Endothelial cell of umbilical vein (primary cell): ENCODE results near the gene CA11.

ENCODE experiments used
- EZH2 ChIP-seq: IDR thresholded peaks from 2 replicates; pipeline ENCODE4 v1.6.1; 2012; ENCODE audit warnings: borderline replicate concordance, low read depth, mild to moderate bottlenecking, moderate library complexity, low read length, inconsistent platforms; ENCODE audit not compliant: severe bottlenecking
- FOS ChIP-seq: IDR thresholded peaks from 2 replicates; pipeline ENCODE4 v1.6.1; 2011; ENCODE audit warnings: mild to moderate bottlenecking, low read length, moderate library complexity, borderline replicate concordance; ENCODE audit not compliant: insufficient read depth
- GATA2 ChIP-seq: IDR thresholded peaks from 2 replicates; pipeline ENCODE4 v1.7.0; 2011; ENCODE audit warnings: low read depth, mild to moderate bottlenecking, moderate library complexity, mixed read lengths, low read length; ENCODE audit not compliant: insufficient read length, insufficient read depth
- MAX ChIP-seq: IDR thresholded peaks from 2 replicates; pipeline ENCODE4 v1.6.1; 2011; ENCODE audit not compliant: insufficient read depth, insufficient read length
- POLR2A ChIP-seq: IDR thresholded peaks from 2 replicates; pipeline ENCODE4 v1.6.1; 2012; ENCODE audit warnings: low read depth, mild to moderate bottlenecking, control low read depth, low read length
- POLR2AphosphoS5 ChIP-seq: IDR thresholded peaks from 2 replicates; pipeline ENCODE4 v1.6.1; 2012; ENCODE audit warnings: low read depth, mild to moderate bottlenecking, control low read depth, low read length, moderate library complexity; ENCODE audit not compliant: insufficient read depth
- TF ChIP-seq, protein P1 (sequence below), 2 donors: IDR thresholded peaks; 1 replicate in 1 of 2; 2 replicates in 1 of 2; pipeline ENCODE4 v1.5.1; 2011; ENCODE audit warnings: low read length in 2 of 2, mild to moderate bottlenecking in 2 of 2, moderate library complexity in 2 of 2, control low read depth in 1 of 2, inconsistent platforms in 1 of 2, low read depth in 1 of 2; ENCODE audit not compliant: insufficient read depth in 1 of 2; ENCODE audit errors: extremely low read depth in 1 of 2

DNA sequence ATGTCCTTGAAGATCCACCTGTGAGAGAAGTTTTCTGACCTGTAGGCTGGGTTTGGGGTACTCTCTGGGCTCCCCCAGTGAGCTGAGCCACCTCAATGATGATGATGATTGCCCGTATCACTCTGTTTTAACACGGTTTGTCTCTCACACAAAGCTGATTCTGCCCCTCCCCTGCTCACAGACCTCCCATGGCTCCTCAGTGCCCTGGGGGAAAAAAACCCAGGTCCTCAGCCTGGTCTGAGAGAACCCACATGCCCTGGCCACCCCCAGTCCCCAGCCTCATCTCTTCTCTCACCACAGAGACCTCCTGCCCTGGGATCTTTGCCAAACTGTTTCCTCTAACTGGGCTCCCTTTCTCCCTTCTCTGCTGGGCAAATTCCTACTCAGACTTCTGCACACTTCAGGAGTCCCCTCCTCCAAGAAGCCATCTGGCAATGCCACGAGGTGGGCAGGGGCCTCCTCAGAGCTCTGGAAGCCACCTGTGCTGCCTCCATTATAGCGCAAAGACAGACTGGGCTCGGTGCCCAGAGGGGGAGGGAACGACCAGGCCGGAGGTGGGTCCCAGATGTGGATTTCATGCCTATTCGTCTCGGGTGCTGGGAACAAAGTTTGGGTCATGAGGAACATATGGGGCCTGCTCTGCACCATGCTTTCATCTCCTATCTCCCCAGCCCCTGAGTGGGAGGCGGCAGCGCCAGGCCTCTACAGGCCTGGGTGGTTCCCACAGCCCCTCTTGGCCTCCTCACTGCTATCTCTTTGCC lies 8.5 kb upstream of the CA11 start:
- TF ChIP-seq, protein P1, sequence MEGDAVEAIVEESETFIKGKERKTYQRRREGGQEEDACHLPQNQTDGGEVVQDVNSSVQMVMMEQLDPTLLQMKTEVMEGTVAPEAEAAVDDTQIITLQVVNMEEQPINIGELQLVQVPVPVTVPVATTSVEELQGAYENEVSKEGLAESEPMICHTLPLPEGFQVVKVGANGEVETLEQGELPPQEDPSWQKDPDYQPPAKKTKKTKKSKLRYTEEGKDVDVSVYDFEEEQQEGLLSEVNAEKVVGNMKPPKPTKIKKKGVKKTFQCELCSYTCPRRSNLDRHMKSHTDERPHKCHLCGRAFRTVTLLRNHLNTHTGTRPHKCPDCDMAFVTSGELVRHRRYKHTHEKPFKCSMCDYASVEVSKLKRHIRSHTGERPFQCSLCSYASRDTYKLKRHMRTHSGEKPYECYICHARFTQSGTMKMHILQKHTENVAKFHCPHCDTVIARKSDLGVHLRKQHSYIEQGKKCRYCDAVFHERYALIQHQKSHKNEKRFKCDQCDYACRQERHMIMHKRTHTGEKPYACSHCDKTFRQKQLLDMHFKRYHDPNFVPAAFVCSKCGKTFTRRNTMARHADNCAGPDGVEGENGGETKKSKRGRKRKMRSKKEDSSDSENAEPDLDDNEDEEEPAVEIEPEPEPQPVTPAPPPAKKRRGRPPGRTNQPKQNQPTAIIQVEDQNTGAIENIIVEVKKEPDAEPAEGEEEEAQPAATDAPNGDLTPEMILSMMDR (IDR thresholded peaks at IDR 0.05; ENCODE audit: extremely low read depth in 1 of 2, insufficient read depth in 1 of 2, low read depth in 1 of 2, low read length in 2 of 2) = no peak
- no peak for TF ChIP-seq POLR2AphosphoS5
- TF ChIP-seq EZH2 = no peak
- no peak for TF ChIP-seq POLR2A
- TF ChIP-seq GATA2 = no peak
- no peak for TF ChIP-seq MAX
- no peak for TF ChIP-seq FOS
